Measurements from ENCODE around the gene RAX2. TPM values are rescaled to one million over a fixed set of nuclear protein-coding genes. Genes with fewer than 3 reads are reported as not detected.
A peak's percentile ranks its signal among the peaks of the same experiment; 100 is the strongest.
"Not testable (repeated sequence)": the region's sequence is repeated elsewhere in the genome, so short reads cannot be mapped to it uniquely, and the experiment has no call there.

Gene RAX2
- total RNA-seq, 1 experiment from 2014 or later = not detected

- DNase-seq (ENCODE audit: low read depth) = no peak
Observed at GRCh38 chr19:3778104-3778867, 6.3 kb upstream of the RAX2 start.

- no peak for DNase-seq (ENCODE audit: low read depth)
Observed at GRCh38 chr19:3776479-3777040, 4.5 kb upstream of the RAX2 start.

DNA sequence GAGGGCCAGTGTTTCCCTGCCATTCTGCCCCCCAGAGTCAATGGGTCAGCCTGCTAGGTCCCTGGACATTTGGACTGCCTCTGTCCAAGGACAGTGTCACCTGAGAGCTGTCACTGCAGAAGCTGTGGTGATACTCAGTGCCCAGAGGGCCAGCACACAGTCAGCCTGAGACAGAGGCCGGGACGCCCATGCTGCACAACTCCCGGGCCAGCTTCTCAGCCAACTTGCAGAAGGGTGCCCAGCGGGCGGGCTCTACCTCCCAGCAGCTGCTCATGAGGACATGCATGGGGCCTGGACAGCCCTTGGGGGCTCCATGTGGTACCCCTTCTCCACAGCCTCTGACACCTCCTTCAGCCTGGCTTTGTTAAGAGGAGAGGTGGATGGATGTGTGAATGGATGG is 3.8 kb upstream of the RAX2 start:
- DNase-seq (ENCODE audit: low read depth) = no peak

GRCh38 chr19:3775374-3775711 is 3.3 kb upstream of the RAX2 start:
- no peak for DNase-seq (ENCODE audit: low read depth)

DNA sequence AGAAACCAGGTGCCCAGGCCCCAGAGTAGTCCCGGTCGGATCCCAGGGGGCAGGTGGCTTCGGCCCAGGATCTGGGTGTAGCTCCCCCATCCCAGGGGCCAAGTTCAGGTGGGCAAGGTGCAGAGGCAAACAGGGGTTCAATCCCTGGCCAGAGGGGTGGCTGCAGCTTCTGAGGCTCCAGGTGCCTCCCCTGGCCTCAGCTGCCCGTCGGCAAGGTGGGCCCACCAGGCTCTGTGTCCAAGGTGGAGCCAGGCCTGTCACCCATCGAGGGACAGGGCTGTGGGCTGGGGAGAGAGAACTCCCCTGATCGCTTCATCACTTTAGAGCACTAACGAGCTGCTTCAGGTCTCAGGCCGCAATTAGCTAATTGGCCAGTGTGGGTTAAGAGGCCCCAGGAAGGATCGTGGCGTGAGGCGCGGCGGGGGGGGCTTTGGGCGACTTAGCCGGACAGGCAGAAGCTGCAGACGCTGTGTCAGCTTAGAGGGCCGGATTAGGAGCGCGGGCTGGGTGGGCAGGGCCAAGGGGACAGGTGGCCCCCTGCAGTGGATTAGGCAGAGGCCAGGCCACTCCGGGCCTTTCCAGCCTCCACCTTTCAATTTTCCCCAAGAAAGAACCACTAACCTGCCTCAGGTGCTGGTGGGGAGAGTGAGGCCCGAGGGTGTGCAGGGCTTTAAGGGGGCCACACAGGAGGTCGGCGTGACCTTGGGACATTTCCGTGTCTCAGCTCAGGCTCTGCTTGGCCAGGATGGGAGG is 2.8 kb upstream of the RAX2 start:
- no peak for DNase-seq (ENCODE audit: low read depth)

- DNase-seq (ENCODE audit: low read depth) = no peak
Observed at GRCh38 chr19:3773814-3774515, 1.9 kb upstream of the RAX2 start.

- DNase-seq (ENCODE audit: low read depth) = no peak
Observed at GRCh38 chr19:3771000-3771905, 775 bp downstream of the RAX2 start.

- no peak for DNase-seq (ENCODE audit: low read depth)
Observed at GRCh38 chr19:3770136-3770999, 1.7 kb downstream of the RAX2 start.

DNA sequence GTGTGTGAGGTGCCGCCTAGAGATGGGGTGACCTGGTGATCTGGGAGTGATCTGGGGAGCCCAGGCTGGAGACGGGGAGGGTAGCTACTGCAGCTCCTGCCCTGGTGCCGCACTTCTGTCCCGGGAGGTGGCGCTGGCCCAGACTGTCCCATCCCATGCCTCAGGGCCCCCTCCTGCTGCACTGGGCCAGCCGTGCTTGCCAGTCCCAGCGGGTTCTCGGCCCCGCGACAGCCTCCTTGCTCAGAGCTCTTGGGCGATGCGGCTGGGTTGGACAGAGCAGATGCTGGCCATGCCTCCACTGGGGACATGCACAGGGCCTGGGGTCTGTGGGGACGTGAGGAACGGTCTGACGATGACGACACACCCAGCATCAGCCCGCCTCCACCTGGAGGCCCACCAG is 2.5 kb downstream of the RAX2 start:
- DNase-seq (ENCODE audit: low read depth) = no peak

GRCh38 chr19:3768748-3769099 is 3.3 kb downstream of the RAX2 start:
- no peak for DNase-seq (ENCODE audit: low read depth)

GRCh38 chr19:3768015-3768747 is 3.8 kb downstream of the RAX2 start:
- DNase-seq (ENCODE audit: low read depth) = no peak

DNA sequence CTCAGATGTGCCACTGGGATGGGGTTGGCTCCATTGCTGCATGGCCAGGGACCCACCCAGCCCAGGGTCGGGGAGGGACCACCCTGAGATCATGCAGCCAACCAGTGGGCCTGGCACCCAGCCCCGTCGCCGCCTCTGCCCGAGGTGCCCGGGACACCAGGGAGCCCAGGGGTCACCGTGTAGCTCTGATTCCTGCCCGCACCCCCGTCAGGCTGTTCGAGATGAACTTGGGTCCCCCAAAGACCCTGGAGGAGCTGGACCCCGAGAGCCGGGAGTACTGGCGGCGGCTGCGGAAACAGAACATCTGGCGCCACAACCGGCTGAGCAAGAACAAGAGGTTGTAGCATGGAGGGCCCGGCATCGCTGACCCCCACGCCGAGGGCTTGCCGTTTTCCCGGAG is 5.0 kb downstream of the RAX2 start:
- DNase-seq (ENCODE audit: low read depth) = no peak

DNA sequence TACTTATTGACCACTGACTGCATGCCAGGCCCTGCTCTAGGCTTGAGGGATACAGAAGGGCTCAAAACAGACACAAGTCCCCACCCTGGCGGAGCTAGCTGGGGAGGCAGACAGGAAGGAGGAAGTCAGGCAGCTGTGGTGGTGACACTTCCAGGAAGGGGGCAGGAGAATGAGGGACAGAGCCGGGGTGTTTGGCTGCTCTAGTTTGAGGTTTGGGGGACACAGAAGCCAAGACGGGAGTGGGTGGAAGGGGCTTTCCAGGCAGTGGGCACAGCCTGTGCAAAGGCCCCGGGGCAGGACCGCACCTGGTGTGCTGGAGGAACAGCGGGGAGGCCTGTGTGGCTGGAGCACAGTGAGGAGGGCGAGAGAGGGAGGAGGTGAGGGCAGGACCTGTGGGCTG is 5.5 kb downstream of the RAX2 start:
- DNase-seq (ENCODE audit: low read depth) = no peak

GRCh38 chr19:3765757-3766156 is 6.3 kb downstream of the RAX2 start:
- not testable (repeated sequence) for DNase-seq (ENCODE audit: low read depth)

- DNase-seq (ENCODE audit: low read depth) = no peak
Observed at GRCh38 chr19:3765121-3765520, 6.9 kb downstream of the RAX2 start.

GRCh38 chr19:3762501-3763459 is 9.2 kb downstream of the RAX2 start, which contains the start of gene MRPL54:
MRPL54 (plus strand) TSS chr19:3762682; CDS start chr19:3762701, 19 bp downstream.
- peak; percentile 98 for DNase-seq (ENCODE audit: low read depth)

DNA sequence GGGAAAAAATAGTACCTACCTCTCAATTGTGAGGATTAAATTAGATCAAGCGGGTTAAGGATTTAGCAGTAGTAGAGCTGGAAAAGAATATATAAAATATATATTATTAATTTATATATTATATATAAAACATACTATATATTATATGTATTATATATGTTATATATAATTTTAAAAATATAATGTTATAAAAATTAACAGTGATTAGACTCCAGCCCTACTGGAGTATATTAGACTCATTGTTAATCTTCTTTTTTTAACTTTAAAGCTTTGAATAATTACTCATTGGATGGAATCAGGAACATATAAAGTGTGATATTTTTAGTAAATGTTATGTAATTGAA is 9.9 kb downstream of the RAX2 start:
- no peak for DNase-seq (ENCODE audit: low read depth)

Measured in HT1080 (cell line).